Peyer's patch (tissue), 4 donors: Measurements from ENCODE around the gene TFG. TPM values are rescaled to one million over a fixed set of nuclear protein-coding genes. Genes with fewer than 3 reads are reported as not detected.

Experiments used
- total RNA-seq, 4 donors: library from RNA; depleted of rRNA; stranded (reverse); fragments of >200 nt; gene quantifications; one replicate each; pipeline ENCODE4 v1.1.0, GENCODE V29; 2016

The TFG gene
- total RNA-seq, 4 donors from 2014 or later, result 75.1 to 188 (median 141) TPM

Other genes starting within 250 kb of the TFG start
- gene TMEM45A, start 216.9 kb upstream of the TFG start, total RNA-seq, result 1 to 10 TPM in 2 of 4 donors, under 1 TPM in 1, not detected in 1; 0.66 to 5.3 (median 4.7) TPM
- gene ADGRG7, start 99.9 kb upstream of the TFG start, total RNA-seq, result 100 to 1,000 TPM in 2 of 4 donors, 10 to 100 TPM in 1, 1 to 10 TPM in 1; 5.8 to 124 (median 83.1) TPM